ENCODE results near the gene DACH1. TPM values are rescaled to one million over a fixed set of nuclear protein-coding genes. Genes with fewer than 3 reads are reported as not detected.
A peak's percentile ranks its signal among the peaks of the same experiment; 100 is the strongest.
"Not testable (repeated sequence)": the region's sequence is repeated elsewhere in the genome, so short reads cannot be mapped to it uniquely, and the experiment has no call there.

DACH1 gene
- total RNA-seq, 1 donor: 16.4 TPM

- DNase-seq (ENCODE audit: low read depth in 2 of 3, low spot score in 2 of 3): peak in 2 of 3 donors; percentile 60 to 78
Measured at GRCh38 chr13:71866335-71867130, 471 bp downstream of the DACH1 start.

- peak in 1 of 3 donors; percentile 29 for DNase-seq (ENCODE audit: low read depth in 2 of 3, low spot score in 2 of 3)
Measured at GRCh38 chr13:71865874-71866334, 1.1 kb downstream of the DACH1 start.

GRCh38 chr13:71864986-71865873 is 1.8 kb downstream of the DACH1 start:
- peak in 2 of 3 donors; percentile 79 to 85 for DNase-seq (ENCODE audit: low read depth in 2 of 3, low spot score in 2 of 3)

GRCh38 chr13:71864094-71864985 is 2.7 kb downstream of the DACH1 start:
- peak in 2 of 3 donors; percentile 82 to 88 for DNase-seq (ENCODE audit: low read depth in 2 of 3, low spot score in 2 of 3)

- no peak for DNase-seq (ENCODE audit: low read depth in 2 of 3, low spot score in 2 of 3)
Measured at GRCh38 chr13:71863254-71863865, 3.6 kb downstream of the DACH1 start.

- DNase-seq (ENCODE audit: low read depth in 2 of 3, low spot score in 2 of 3): no peak
Measured at GRCh38 chr13:71862459-71862943, 4.5 kb downstream of the DACH1 start.

- DNase-seq (ENCODE audit: low read depth in 2 of 3, low spot score in 2 of 3): no peak
Measured at GRCh38 chr13:71861769-71862458, 5.1 kb downstream of the DACH1 start.

GRCh38 chr13:71860547-71861138 is 6.4 kb downstream of the DACH1 start:
- peak in 1 of 3 donors; percentile 30 for DNase-seq (ENCODE audit: low read depth in 2 of 3, low spot score in 2 of 3)

GRCh38 chr13:71858647-71859046 is 8.4 kb downstream of the DACH1 start:
- DNase-seq (ENCODE audit: low read depth in 2 of 3, low spot score in 2 of 3): no peak

GRCh38 chr13:71856548-71857043 is 10.4 kb downstream of the DACH1 start:
- DNase-seq (ENCODE audit: low read depth in 2 of 3, low spot score in 2 of 3): no peak

GRCh38 chr13:71854401-71854800 is 12.6 kb downstream of the DACH1 start:
- DNase-seq (ENCODE audit: low read depth in 2 of 3, low spot score in 2 of 3): no peak

GRCh38 chr13:71853725-71854124 is 13.3 kb downstream of the DACH1 start:
- no peak for DNase-seq (ENCODE audit: low read depth in 2 of 3, low spot score in 2 of 3)

GRCh38 chr13:71852736-71853135 is 14.3 kb downstream of the DACH1 start:
- no peak for DNase-seq (ENCODE audit: low read depth in 2 of 3, low spot score in 2 of 3)

- no peak for DNase-seq (ENCODE audit: low read depth in 2 of 3, low spot score in 2 of 3)
Measured at GRCh38 chr13:71851498-71852409, 15.2 kb downstream of the DACH1 start.

- DNase-seq (ENCODE audit: low read depth in 2 of 3, low spot score in 2 of 3): no peak
Measured at GRCh38 chr13:71842003-71842402, 25.0 kb downstream of the DACH1 start.

- no peak for DNase-seq (ENCODE audit: low read depth in 2 of 3, low spot score in 2 of 3)
Measured at GRCh38 chr13:71838842-71839241, 28.2 kb downstream of the DACH1 start.

- DNase-seq (ENCODE audit: low read depth in 2 of 3, low spot score in 2 of 3): not testable (repeated sequence)
Measured at GRCh38 chr13:71837582-71837981, 29.4 kb downstream of the DACH1 start.

- no peak for DNase-seq (ENCODE audit: low read depth in 2 of 3, low spot score in 2 of 3)
Measured at GRCh38 chr13:71831716-71832115, 35.3 kb downstream of the DACH1 start.
